Measurements from ENCODE around the gene LMNA. TPM values are rescaled to one million over a fixed set of nuclear protein-coding genes. Genes with fewer than 3 reads are reported as not detected.

The LMNA gene
- total RNA-seq, 1 donor from 2014 or later = 20.5 TPM

- DNase-seq (ENCODE audit: low spot score) = no peak
- Mint-ChIP-seq H3K4me1 (peaks cover 71% of the 10 kb centered on the region), H3K27me3 (ENCODE audit: insufficient read depth, low read depth) (peaks cover 13% of the 10 kb centered on the region), H3K4me3 (peak overlapping the region; percentile 72), H3K27ac (peak overlapping the region; percentile 91), H3K36me3 (peaks cover 19% of the 10 kb centered on the region), H3K9me3 (no peaks in the 10 kb centered on the region)
- peaks cover 52% of the 10 kb centered on the region for H3K4me1 ChIP-seq
- peaks cover 100% of the 10 kb centered on the region for H4K20me1 ChIP-seq (ENCODE audit: low read depth)
- H3K27me3 ChIP-seq = no peaks in the 10 kb centered on the region
- H2AFZ ChIP-seq (replicated peaks) = no peak overlapping the region
- peaks cover 79% of the 10 kb centered on the region for H3K79me2 ChIP-seq (ENCODE audit: low read depth)
- H3F3A ChIP-seq (ENCODE audit: low read depth) = peaks cover 47% of the 10 kb centered on the region
- H3K36me3 ChIP-seq = no peaks in the 10 kb centered on the region
- no peak overlapping the region for H3K4me2 ChIP-seq
- no peak for TF ChIP-seq EZH2 (IDR thresholded peaks at IDR 0.05)
- no peak for TF ChIP-seq CTCF (IDR thresholded peaks at IDR 0.05)
- no peak for TF ChIP-seq EZH2phosphoT487 (IDR thresholded peaks at IDR 0.05)
- H3K27ac ChIP-seq = no peak overlapping the region
- no peak overlapping the region for H3K9ac ChIP-seq
- H3K4me3 ChIP-seq = no peak overlapping the region
- H3K9me3 ChIP-seq (ENCODE audit: low read depth) = no peaks in the 10 kb centered on the region
These were observed 11.0 kb upstream of the LMNA start for GRCh38 chr1:156103521-156103947.

GRCh38 chr1:156104065-156104810 is 10.3 kb upstream of the LMNA start:
- peaks cover 45% of the 10 kb centered on the region for H3K4me1 ChIP-seq
- H3K9me3 ChIP-seq (ENCODE audit: low read depth) = no peaks in the 10 kb centered on the region
- Mint-ChIP-seq H3K36me3 (peaks cover 17% of the 10 kb centered on the region), H3K27ac (peak overlapping the region; percentile 91), H3K27me3 (ENCODE audit: insufficient read depth, low read depth) (peaks cover 12% of the 10 kb centered on the region), H3K9me3 (no peaks in the 10 kb centered on the region), H3K4me1 (peaks cover 72% of the 10 kb centered on the region), H3K4me3 (peak overlapping the region; percentile 72)
- no peaks in the 10 kb centered on the region for H3K27me3 ChIP-seq
- peak overlapping the region; percentile 75 for H3K4me2 ChIP-seq
- TF ChIP-seq EZH2 (IDR thresholded peaks at IDR 0.05) (no peak), CTCF (IDR thresholded peaks at IDR 0.05) (no peak), EZH2phosphoT487 (IDR thresholded peaks at IDR 0.05) (no peak)
- H3K9ac ChIP-seq = no peak overlapping the region
- H3K4me3 ChIP-seq = no peak overlapping the region
- DNase-seq (ENCODE audit: low spot score) = no peak
- no peak overlapping the region for H3K27ac ChIP-seq
- H2AFZ ChIP-seq (replicated peaks) = no peak overlapping the region
- peaks cover 74% of the 10 kb centered on the region for H3K79me2 ChIP-seq (ENCODE audit: low read depth)
- H3F3A ChIP-seq (ENCODE audit: low read depth) = peaks cover 40% of the 10 kb centered on the region
- peaks cover 100% of the 10 kb centered on the region for H4K20me1 ChIP-seq (ENCODE audit: low read depth)
- H3K36me3 ChIP-seq = no peaks in the 10 kb centered on the region

- H3K27me3 Mint-ChIP-seq (ENCODE audit: insufficient read depth, low read depth) = peaks cover 14% of the 10 kb centered on the region
- Histone ChIP-seq H3K79me2 (ENCODE audit: low read depth) (peaks cover 65% of the 10 kb centered on the region), H3K9ac (no peak overlapping the region), H3K4me1 (peaks cover 43% of the 10 kb centered on the region), H3F3A (ENCODE audit: low read depth) (peaks cover 38% of the 10 kb centered on the region), H3K4me3 (peak overlapping the region; percentile 35), H3K27ac (no peak overlapping the region), H4K20me1 (ENCODE audit: low read depth) (peaks cover 100% of the 10 kb centered on the region), H3K9me3 (ENCODE audit: low read depth) (no peaks in the 10 kb centered on the region), H3K27me3 (no peaks in the 10 kb centered on the region), H2AFZ (replicated peaks) (no peak overlapping the region), H3K4me2 (peak overlapping the region; percentile 75), H3K36me3 (no peaks in the 10 kb centered on the region)
- peaks cover 20% of the 10 kb centered on the region for H3K36me3 Mint-ChIP-seq
- no peak for TF ChIP-seq EZH2 (IDR thresholded peaks at IDR 0.05)
- TF ChIP-seq CTCF (IDR thresholded peaks at IDR 0.05) = peak; percentile 4
- DNase-seq (ENCODE audit: low spot score) = no peak
- H3K4me1 Mint-ChIP-seq = peaks cover 73% of the 10 kb centered on the region
- H3K4me3 Mint-ChIP-seq = peak overlapping the region; percentile 78
- no peaks in the 10 kb centered on the region for H3K9me3 Mint-ChIP-seq
- peak overlapping the region; percentile 97 for H3K27ac Mint-ChIP-seq
These were observed 9.4 kb upstream of the LMNA start for GRCh38 chr1:156104861-156105832.
